Left lobe of liver (tissue), 2 donors: Measurements from ENCODE around the gene CDC40. TPM values are rescaled to one million over a fixed set of nuclear protein-coding genes. Genes with fewer than 3 reads are reported as not detected.
A peak's percentile ranks its signal among the peaks of the same experiment; 100 is the strongest.
"Not testable (repeated sequence)": the region's sequence is repeated elsewhere in the genome, so short reads cannot be mapped to it uniquely, and the experiment has no call there.

Experiments
- ATAC-seq: fragments of 200-7000 bp; cut with Tn5 transposase; one replicate; pipeline ENCODE4 v1.9.1; 2020; ENCODE audit warnings: mild to moderate bottlenecking, moderate library complexity
- DNase-seq: peaks from one replicate; pipeline ENCODE4 v3.0.0-alpha.2; 2020; ENCODE audit warnings: low spot score
- total RNA-seq: library from RNA; stranded (reverse); gene quantifications from one replicate; pipeline ENCODE4 v1.2.1, GENCODE V29; 2021
- donor health status: DM: no; HTN: no; CAD: no; lungs with moderate emphysema.
- donor health status: DM: no; HTN: yes; CAD: no.

CDC40 gene
- total RNA-seq, 1 donor from 2014 or later: 11.1 TPM

- ATAC-seq (no peak), DNase-seq (no peak)
Observed at GRCh38 chr6:110198561-110198960, 18.3 kb downstream of the CDC40 start.

- no peak for ATAC-seq
Observed at GRCh38 chr6:110201151-110201884, 21.1 kb downstream of the CDC40 start.

GRCh38 chr6:110207652-110208051 is 27.4 kb downstream of the CDC40 start:
- DNase-seq: no peak
- no peak for ATAC-seq

More at GRCh38 chr6:110201151-110201884, 21.1 kb downstream of the CDC40 start:
- no peak for DNase-seq

GRCh38 chr6:110211753-110212152 is 31.5 kb downstream of the CDC40 start:
- no peak for ATAC-seq
- no peak for DNase-seq

- ATAC-seq (no peak), DNase-seq (no peak)
Observed at GRCh38 chr6:110214338-110214737, 34.1 kb downstream of the CDC40 start.

GRCh38 chr6:110216140-110216539 is 35.9 kb downstream of the CDC40 start:
- no peak for DNase-seq
- ATAC-seq: no peak

- DNase-seq (no peak), ATAC-seq (no peak)
Observed at GRCh38 chr6:110217266-110217665, 37.0 kb downstream of the CDC40 start.

GRCh38 chr6:110221738-110222137 is 41.5 kb downstream of the CDC40 start:
- no peak for DNase-seq
- no peak for ATAC-seq

GRCh38 chr6:110226261-110226660 is 46.0 kb downstream of the CDC40 start:
- ATAC-seq (no peak), DNase-seq (no peak)

GRCh38 chr6:110232450-110232849 is 52.2 kb downstream of the CDC40 start:
- ATAC-seq (no peak), DNase-seq (no peak)

GRCh38 chr6:110233770-110234374 is 53.6 kb downstream of the CDC40 start:
- no peak for DNase-seq
- ATAC-seq: peak; percentile 40

- not testable (repeated sequence) for ATAC-seq, DNase-seq
Observed at GRCh38 chr6:110236007-110236406, 55.8 kb downstream of the CDC40 start.

- ATAC-seq: no peak
- DNase-seq: no peak
Observed at GRCh38 chr6:110239526-110240274, 59.5 kb downstream of the CDC40 start.

GRCh38 chr6:110244621-110245020 is 64.4 kb downstream of the CDC40 start:
- not testable (repeated sequence) for ATAC-seq, DNase-seq

GRCh38 chr6:110246378-110246777 is 66.2 kb downstream of the CDC40 start:
- ATAC-seq (no peak), DNase-seq (no peak)

- DNase-seq (no peak), ATAC-seq (no peak)
Observed at GRCh38 chr6:110246900-110247546, 66.8 kb downstream of the CDC40 start.

- DNase-seq (no peak), ATAC-seq (no peak)
Observed at GRCh38 chr6:110250058-110250457, 69.8 kb downstream of the CDC40 start.

- ATAC-seq: no peak
Observed at GRCh38 chr6:110250838-110251237, 70.6 kb downstream of the CDC40 start.

GRCh38 chr6:110255211-110255750 is 75.1 kb downstream of the CDC40 start:
- no peak for DNase-seq
- peak; percentile 60 for ATAC-seq

More at GRCh38 chr6:110250838-110251237, 70.6 kb downstream of the CDC40 start:
- DNase-seq: no peak

GRCh38 chr6:110256366-110256765 is 76.1 kb downstream of the CDC40 start:
- DNase-seq: no peak
- no peak for ATAC-seq

GRCh38 chr6:110265273-110265672 is 85.0 kb downstream of the CDC40 start:
- no peak for DNase-seq

More at GRCh38 chr6:110265273-110265672, 85.0 kb downstream of the CDC40 start:
- ATAC-seq: no peak
